ENCODE measurements around the gene PRDX1.
"Not testable (repeated sequence)": the region's sequence is repeated elsewhere in the genome, so short reads cannot be mapped to it uniquely, and the experiment has no call there.

PRDX1 gene

GRCh38 chr1:45522324-45523104 is 830 bp upstream of the PRDX1 start:
- no peaks in the 10 kb centered on the region for H3K9me3 ChIP-seq (ENCODE audit: control insufficient read depth, insufficient read depth, low read length)
- peaks cover 9% of the 10 kb centered on the region for H3K36me3 ChIP-seq (ENCODE audit: insufficient read depth, low read length)
- peak overlapping the region; percentile 96 for H3K9ac ChIP-seq (ENCODE audit: low read depth, low read length)
- H3K4me1 ChIP-seq (ENCODE audit: insufficient read depth, low read length) = peaks cover 10% of the 10 kb centered on the region

- Histone ChIP-seq H3K36me3 (ENCODE audit: insufficient read depth, low read length) (peaks cover 31% of the 10 kb centered on the region), H3K9ac (ENCODE audit: low read depth, low read length) (peak overlapping the region; percentile 96; the same call in 1 of the 2 replicates)
- H3K9me3 ChIP-seq (ENCODE audit: control insufficient read depth, insufficient read depth, low read length); H3K4me1 ChIP-seq (ENCODE audit: insufficient read depth, low read length): not testable (repeated sequence)
These were observed 1.9 kb downstream of the PRDX1 start for GRCh38 chr1:45519774-45520173.

DNA sequence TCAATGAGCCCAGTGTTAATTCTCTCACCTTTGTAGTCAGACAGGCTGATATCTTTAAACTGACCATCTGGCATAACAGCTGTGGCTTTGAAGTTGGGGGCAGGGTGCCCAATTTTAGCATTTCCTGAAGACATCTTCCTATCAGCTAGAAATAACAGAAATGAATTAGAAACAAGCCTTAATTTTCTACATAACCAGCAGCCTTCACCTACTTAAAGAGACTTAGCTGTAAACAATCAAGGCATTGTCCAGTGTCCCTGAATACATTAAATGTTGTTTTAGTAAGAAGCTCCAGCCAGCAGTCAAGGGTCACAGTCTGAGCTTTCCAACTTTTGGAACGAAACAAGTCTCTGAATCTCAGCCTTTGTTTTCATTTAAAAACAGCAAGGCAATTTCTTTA is 2.8 kb downstream of the PRDX1 start:
- 0 out of 2 replicates have a peak, but pooled peaks cover 4% of the 10 kb centered on the region for H3K4me1 ChIP-seq (ENCODE audit: insufficient read depth, low read length)
- peaks cover 40% of the 10 kb centered on the region for H3K36me3 ChIP-seq (ENCODE audit: insufficient read depth, low read length)
- H3K9me3 ChIP-seq (ENCODE audit: control insufficient read depth, insufficient read depth, low read length) = no peaks in the 10 kb centered on the region
- peak overlapping the region; percentile 2; the same call in 1 of the 2 replicates for H3K9ac ChIP-seq (ENCODE audit: low read depth, low read length)

GRCh38 chr1:45518366-45518765 is 3.3 kb downstream of the PRDX1 start:
- H3K9me3 ChIP-seq (ENCODE audit: control insufficient read depth, insufficient read depth, low read length); H3K9ac ChIP-seq (ENCODE audit: low read depth, low read length); H3K4me1 ChIP-seq (ENCODE audit: insufficient read depth, low read length): not testable (repeated sequence)
- H3K36me3 ChIP-seq (ENCODE audit: insufficient read depth, low read length) = peaks cover 40% of the 10 kb centered on the region

- Histone ChIP-seq H3K9me3 (ENCODE audit: control insufficient read depth, insufficient read depth, low read length) (no peaks in the 10 kb centered on the region), H3K9ac (ENCODE audit: low read depth, low read length) (no peak overlapping the region), H3K4me1 (ENCODE audit: insufficient read depth, low read length) (no peaks in the 10 kb centered on the region), H3K36me3 (ENCODE audit: insufficient read depth, low read length) (peaks cover 51% of the 10 kb centered on the region)
These were observed 5.2 kb downstream of the PRDX1 start for GRCh38 chr1:45516465-45516864.

- peaks cover 55% of the 10 kb centered on the region for H3K36me3 ChIP-seq (ENCODE audit: insufficient read depth, low read length)
These were observed 5.6 kb downstream of the PRDX1 start for GRCh38 chr1:45516036-45516435.

GRCh38 chr1:45513532-45514260 is 8.0 kb downstream of the PRDX1 start:
- H3K9ac ChIP-seq (ENCODE audit: low read depth, low read length); H3K9me3 ChIP-seq (ENCODE audit: control insufficient read depth, insufficient read depth, low read length); H3K4me1 ChIP-seq (ENCODE audit: insufficient read depth, low read length): not testable (repeated sequence)
- H3K36me3 ChIP-seq (ENCODE audit: insufficient read depth, low read length) = peaks cover 57% of the 10 kb centered on the region

More at GRCh38 chr1:45516036-45516435, 5.6 kb downstream of the PRDX1 start:
- H3K9ac ChIP-seq (ENCODE audit: low read depth, low read length) = no peak overlapping the region
- no peaks in the 10 kb centered on the region for H3K9me3 ChIP-seq (ENCODE audit: control insufficient read depth, insufficient read depth, low read length)
- no peaks in the 10 kb centered on the region for H3K4me1 ChIP-seq (ENCODE audit: insufficient read depth, low read length)

- Histone ChIP-seq H3K9ac (ENCODE audit: low read depth, low read length) (no peak overlapping the region), H3K36me3 (ENCODE audit: insufficient read depth, low read length) (peaks cover 54% of the 10 kb centered on the region), H3K9me3 (ENCODE audit: control insufficient read depth, insufficient read depth, low read length) (no peaks in the 10 kb centered on the region), H3K4me1 (ENCODE audit: insufficient read depth, low read length) (no peaks in the 10 kb centered on the region)
These were observed 9.0 kb downstream of the PRDX1 start for GRCh38 chr1:45512641-45513054.

DNA sequence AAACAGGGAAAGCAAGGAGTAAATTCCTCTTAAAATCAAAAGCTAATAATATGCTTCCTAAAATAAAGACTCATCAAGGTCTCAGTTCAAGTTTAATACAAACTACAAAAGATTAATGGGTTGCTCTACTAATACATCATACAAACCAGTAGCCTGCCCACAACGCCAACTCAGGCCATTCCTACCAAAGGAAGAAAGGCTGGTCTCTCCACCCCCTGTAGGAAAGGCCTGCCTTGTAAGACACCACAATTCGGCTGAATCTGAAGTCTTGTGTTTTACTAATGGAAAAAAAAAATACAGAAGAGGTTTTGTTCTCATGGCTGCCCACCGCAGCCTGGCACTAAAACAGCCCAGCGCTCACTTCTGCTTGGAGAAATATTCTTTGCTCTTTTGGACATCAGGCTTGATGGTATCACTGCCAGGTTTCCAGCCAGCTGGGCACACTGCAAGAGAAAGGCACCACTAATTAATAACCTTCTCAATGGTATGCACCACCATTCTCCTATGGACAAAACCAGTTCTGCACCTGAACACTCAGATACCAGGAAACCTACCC is 10.6 kb downstream of the PRDX1 start:
- Histone ChIP-seq H3K4me1 (ENCODE audit: insufficient read depth, low read length) (no peaks in the 10 kb centered on the region), H3K9me3 (ENCODE audit: control insufficient read depth, insufficient read depth, low read length) (no peaks in the 10 kb centered on the region), H3K36me3 (ENCODE audit: insufficient read depth, low read length) (peaks cover 40% of the 10 kb centered on the region), H3K9ac (ENCODE audit: low read depth, low read length) (no peak overlapping the region)

DNA sequence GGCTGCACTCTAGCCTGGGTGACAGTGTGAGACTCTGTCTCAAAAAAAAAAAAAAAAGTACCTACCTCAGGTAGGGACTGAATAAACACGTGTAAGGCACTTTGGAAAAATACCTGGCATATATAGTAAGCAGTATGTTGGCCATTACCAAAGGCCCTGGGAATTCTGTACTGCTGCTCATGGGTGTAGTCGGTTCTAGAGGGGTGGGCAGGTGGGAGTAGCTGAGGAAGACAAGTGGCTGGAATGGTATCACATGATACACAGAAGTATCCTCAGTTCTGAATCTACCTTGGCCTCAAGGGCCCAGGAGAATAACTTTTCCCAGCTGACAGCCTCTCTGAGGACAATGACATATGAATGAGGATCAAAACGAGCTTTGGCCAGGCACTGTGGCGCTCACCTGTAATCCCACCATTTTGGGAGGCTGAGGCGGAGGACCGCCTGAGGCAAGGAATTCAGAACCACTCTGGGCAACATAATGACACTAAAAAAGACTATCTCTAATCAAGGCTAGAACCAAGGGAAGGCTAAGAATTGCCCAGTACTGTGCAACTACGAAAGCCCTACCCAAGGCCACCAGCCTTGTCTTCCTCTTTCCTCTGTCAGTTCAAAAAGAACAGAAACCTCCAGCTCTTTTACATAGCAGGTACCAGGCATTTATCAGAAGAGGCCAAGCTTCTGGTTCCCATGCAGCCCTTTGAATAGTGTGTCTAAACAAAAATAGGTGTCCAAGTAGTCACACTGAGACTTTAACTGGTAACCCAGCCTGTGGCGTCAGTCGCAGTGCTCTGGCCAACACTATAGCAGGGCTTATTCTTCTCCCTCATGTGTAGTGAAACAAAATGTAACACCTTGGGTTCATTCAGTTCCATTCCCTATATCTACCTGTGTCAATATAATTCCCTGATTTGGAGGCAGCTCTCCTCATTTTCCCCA is 11.4 kb downstream of the PRDX1 start:
- Histone ChIP-seq H3K36me3 (ENCODE audit: insufficient read depth, low read length) (peaks cover 34% of the 10 kb centered on the region), H3K9ac (ENCODE audit: low read depth, low read length) (no peak overlapping the region), H3K9me3 (ENCODE audit: control insufficient read depth, insufficient read depth, low read length) (no peaks in the 10 kb centered on the region), H3K4me1 (ENCODE audit: insufficient read depth, low read length) (no peaks in the 10 kb centered on the region)

DNA sequence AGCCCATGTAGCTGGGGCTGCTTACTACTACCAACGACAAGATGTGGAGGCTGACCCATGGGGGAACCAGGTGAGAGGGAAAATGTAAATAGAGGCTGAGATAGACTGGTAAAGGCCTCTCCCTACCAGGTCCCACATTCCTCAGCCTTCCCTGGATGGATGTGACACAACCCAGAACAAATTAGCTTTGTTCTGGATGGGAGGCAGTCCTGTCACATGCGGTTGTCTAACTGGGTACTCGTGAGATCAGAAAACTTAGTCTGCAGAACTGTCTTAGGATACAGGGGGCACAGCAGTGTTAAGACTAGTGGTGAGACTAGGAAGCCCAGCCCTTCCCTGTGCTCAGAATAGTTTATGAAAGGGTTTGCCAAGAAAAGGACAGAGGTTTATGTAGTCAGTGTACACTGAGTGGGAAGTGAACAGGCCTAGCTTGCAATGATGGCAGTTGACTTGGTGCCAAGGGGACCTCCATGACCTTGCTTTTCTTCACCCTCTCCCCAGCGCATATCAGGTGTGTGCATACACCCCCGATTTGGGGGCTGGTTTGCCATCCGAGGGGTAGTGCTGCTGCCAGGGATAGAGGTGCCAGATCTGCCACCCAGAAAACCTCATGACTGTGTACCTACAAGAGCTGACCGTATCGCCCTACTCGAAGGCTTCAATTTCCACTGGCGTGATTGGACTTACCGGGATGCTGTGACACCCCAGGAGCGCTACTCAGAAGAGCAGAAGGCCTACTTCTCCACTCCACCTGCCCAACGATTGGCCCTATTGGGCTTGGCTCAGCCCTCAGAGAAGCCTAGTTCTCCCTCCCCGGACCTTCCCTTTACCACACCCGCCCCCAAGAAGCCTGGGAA is 13.2 kb downstream of the PRDX1 start:
- Histone ChIP-seq H3K4me1 (ENCODE audit: insufficient read depth, low read length) (no peaks in the 10 kb centered on the region), H3K36me3 (ENCODE audit: insufficient read depth, low read length) (peaks cover 22% of the 10 kb centered on the region), H3K9ac (ENCODE audit: low read depth, low read length) (no peak overlapping the region), H3K9me3 (ENCODE audit: control insufficient read depth, insufficient read depth, low read length) (no peaks in the 10 kb centered on the region)

GRCh38 chr1:45507893-45508292 is 13.8 kb downstream of the PRDX1 start:
- no peaks in the 10 kb centered on the region for H3K9me3 ChIP-seq (ENCODE audit: control insufficient read depth, insufficient read depth, low read length)
- peaks cover 22% of the 10 kb centered on the region for H3K36me3 ChIP-seq (ENCODE audit: insufficient read depth, low read length)
- H3K9ac ChIP-seq (ENCODE audit: low read depth, low read length) = no peak overlapping the region
- H3K4me1 ChIP-seq (ENCODE audit: insufficient read depth, low read length) = no peaks in the 10 kb centered on the region

- H3K36me3 ChIP-seq (ENCODE audit: insufficient read depth, low read length) = peaks cover 16% of the 10 kb centered on the region
- no peaks in the 10 kb centered on the region for H3K9me3 ChIP-seq (ENCODE audit: control insufficient read depth, insufficient read depth, low read length)
- no peak overlapping the region for H3K9ac ChIP-seq (ENCODE audit: low read depth, low read length)
- no peaks in the 10 kb centered on the region for H3K4me1 ChIP-seq (ENCODE audit: insufficient read depth, low read length)
These were observed 14.5 kb downstream of the PRDX1 start for GRCh38 chr1:45507195-45507594.

Measured in ES-I3 (cell line).